ENCODE measurements around the gene SYNE1.

The SYNE1 gene

GRCh38 chr6:152261179-152261578 lies 376.0 kb downstream of the SYNE1 start:
- Histone ChIP-seq H3K9me3 (ENCODE audit: control insufficient read depth in 2 of 2, low read length in 2 of 2) (no peaks in the 10 kb centered on the region), H3K9ac (ENCODE audit: low read depth in 1 of 2, low read length in 2 of 2) (no peak overlapping the region), H3K4me3 (ENCODE audit: low read length in 2 of 2) (no peak overlapping the region), H3K27me3 (ENCODE audit: control insufficient read depth in 2 of 2, insufficient read depth in 2 of 2, low read length in 2 of 2) (no peaks in the 10 kb centered on the region), H3K27ac (ENCODE audit: low read depth in 2 of 2, low read length in 2 of 2) (no peak overlapping the region), H3K4me1 (ENCODE audit: control insufficient read depth in 2 of 2, insufficient read depth in 2 of 2, low read length in 2 of 2) (no peaks in the 10 kb centered on the region), H3K36me3 (ENCODE audit: control insufficient read depth in 2 of 2, insufficient read depth in 2 of 2, low read length in 2 of 2) (peaks cover 13 to 21% of the 10 kb centered on the region in 2 donors)

- no peak overlapping the region for H3K4me3 ChIP-seq (ENCODE audit: low read length in 2 of 2)
- no peak overlapping the region for H3K9ac ChIP-seq (ENCODE audit: low read depth in 1 of 2, low read length in 2 of 2)
- H3K9me3 ChIP-seq (ENCODE audit: control insufficient read depth in 2 of 2, low read length in 2 of 2) = no peaks in the 10 kb centered on the region
- no peak overlapping the region for H3K27ac ChIP-seq (ENCODE audit: low read depth in 2 of 2, low read length in 2 of 2)
- no peaks in the 10 kb centered on the region for H3K4me1 ChIP-seq (ENCODE audit: control insufficient read depth in 2 of 2, insufficient read depth in 2 of 2, low read length in 2 of 2)
- H3K27me3 ChIP-seq (ENCODE audit: control insufficient read depth in 2 of 2, insufficient read depth in 2 of 2, low read length in 2 of 2) = no peaks in the 10 kb centered on the region
- peaks cover 19 to 30% of the 10 kb centered on the region in 2 donors for H3K36me3 ChIP-seq (ENCODE audit: control insufficient read depth in 2 of 2, insufficient read depth in 2 of 2, low read length in 2 of 2)
Measured at GRCh38 chr6:152259234-152259633, 377.9 kb downstream of the SYNE1 start.

- Histone ChIP-seq H3K27ac (ENCODE audit: low read depth in 2 of 2, low read length in 2 of 2) (no peak overlapping the region), H3K9me3 (ENCODE audit: control insufficient read depth in 2 of 2, low read length in 2 of 2) (no peaks in the 10 kb centered on the region), H3K4me3 (ENCODE audit: low read length in 2 of 2) (no peak overlapping the region), H3K4me1 (ENCODE audit: control insufficient read depth in 2 of 2, insufficient read depth in 2 of 2, low read length in 2 of 2) (no peaks in the 10 kb centered on the region), H3K36me3 (ENCODE audit: control insufficient read depth in 2 of 2, insufficient read depth in 2 of 2, low read length in 2 of 2) (peaks cover 19 to 31% of the 10 kb centered on the region in 2 donors), H3K27me3 (ENCODE audit: control insufficient read depth in 2 of 2, insufficient read depth in 2 of 2, low read length in 2 of 2) (no peaks in the 10 kb centered on the region), H3K9ac (ENCODE audit: low read depth in 1 of 2, low read length in 2 of 2) (no peak overlapping the region)
Measured at GRCh38 chr6:152257581-152257980, 379.6 kb downstream of the SYNE1 start.

- peaks cover 5 to 15% of the 10 kb centered on the region in 2 donors for H3K36me3 ChIP-seq (ENCODE audit: control insufficient read depth in 2 of 2, insufficient read depth in 2 of 2, low read length in 2 of 2)
- H3K27ac ChIP-seq (ENCODE audit: low read depth in 2 of 2, low read length in 2 of 2) = no peak overlapping the region
- no peaks in the 10 kb centered on the region for H3K27me3 ChIP-seq (ENCODE audit: control insufficient read depth in 2 of 2, insufficient read depth in 2 of 2, low read length in 2 of 2)
- no peaks in the 10 kb centered on the region for H3K4me1 ChIP-seq (ENCODE audit: control insufficient read depth in 2 of 2, insufficient read depth in 2 of 2, low read length in 2 of 2)
- H3K9me3 ChIP-seq (ENCODE audit: control insufficient read depth in 2 of 2, low read length in 2 of 2) = no peaks in the 10 kb centered on the region
- no peak overlapping the region for H3K9ac ChIP-seq (ENCODE audit: low read depth in 1 of 2, low read length in 2 of 2)
- no peak overlapping the region for H3K4me3 ChIP-seq (ENCODE audit: low read length in 2 of 2)
Measured at GRCh38 chr6:152250127-152250526, 387.0 kb downstream of the SYNE1 start.

- Histone ChIP-seq H3K36me3 (ENCODE audit: control insufficient read depth in 2 of 2, insufficient read depth in 2 of 2, low read length in 2 of 2) (peaks cover 5 to 7% of the 10 kb centered on the region in 2 donors), H3K27me3 (ENCODE audit: control insufficient read depth in 2 of 2, insufficient read depth in 2 of 2, low read length in 2 of 2) (no peaks in the 10 kb centered on the region), H3K4me3 (ENCODE audit: low read length in 2 of 2) (no peak overlapping the region), H3K9ac (ENCODE audit: low read depth in 1 of 2, low read length in 2 of 2) (no peak overlapping the region), H3K4me1 (ENCODE audit: control insufficient read depth in 2 of 2, insufficient read depth in 2 of 2, low read length in 2 of 2) (no peaks in the 10 kb centered on the region), H3K9me3 (ENCODE audit: control insufficient read depth in 2 of 2, low read length in 2 of 2) (no peaks in the 10 kb centered on the region), H3K27ac (ENCODE audit: low read depth in 2 of 2, low read length in 2 of 2) (no peak overlapping the region)
Measured at GRCh38 chr6:152248980-152249379, 388.2 kb downstream of the SYNE1 start.

GRCh38 chr6:152246554-152247337 lies 390.4 kb downstream of the SYNE1 start:
- Histone ChIP-seq H3K4me3 (ENCODE audit: low read length in 2 of 2) (no peak overlapping the region), H3K4me1 (ENCODE audit: control insufficient read depth in 2 of 2, insufficient read depth in 2 of 2, low read length in 2 of 2) (no peaks in the 10 kb centered on the region), H3K36me3 (ENCODE audit: control insufficient read depth in 2 of 2, insufficient read depth in 2 of 2, low read length in 2 of 2) (peaks cover 9 to 12% of the 10 kb centered on the region in 2 donors), H3K27ac (ENCODE audit: low read depth in 2 of 2, low read length in 2 of 2) (no peak overlapping the region), H3K9me3 (ENCODE audit: control insufficient read depth in 2 of 2, low read length in 2 of 2) (no peaks in the 10 kb centered on the region), H3K9ac (ENCODE audit: low read depth in 1 of 2, low read length in 2 of 2) (no peak overlapping the region), H3K27me3 (ENCODE audit: control insufficient read depth in 2 of 2, insufficient read depth in 2 of 2, low read length in 2 of 2) (no peaks in the 10 kb centered on the region)

- H3K36me3 ChIP-seq (ENCODE audit: control insufficient read depth in 2 of 2, insufficient read depth in 2 of 2, low read length in 2 of 2) = peaks cover 15 to 21% of the 10 kb centered on the region in 2 donors
- no peaks in the 10 kb centered on the region for H3K4me1 ChIP-seq (ENCODE audit: control insufficient read depth in 2 of 2, insufficient read depth in 2 of 2, low read length in 2 of 2)
- H3K27me3 ChIP-seq (ENCODE audit: control insufficient read depth in 2 of 2, insufficient read depth in 2 of 2, low read length in 2 of 2) = no peaks in the 10 kb centered on the region
- H3K27ac ChIP-seq (ENCODE audit: low read depth in 2 of 2, low read length in 2 of 2) = peak overlapping the region in 1 of 2 donors; percentile 8
- no peaks in the 10 kb centered on the region for H3K9me3 ChIP-seq (ENCODE audit: control insufficient read depth in 2 of 2, low read length in 2 of 2)
- H3K4me3 ChIP-seq (ENCODE audit: low read length in 2 of 2) = no peak overlapping the region
- H3K9ac ChIP-seq (ENCODE audit: low read depth in 1 of 2, low read length in 2 of 2) = no peak overlapping the region
Measured at GRCh38 chr6:152244998-152245630, 392.0 kb downstream of the SYNE1 start.

GRCh38 chr6:152241013-152241766 lies 396.0 kb downstream of the SYNE1 start:
- Histone ChIP-seq H3K9ac (ENCODE audit: low read depth in 1 of 2, low read length in 2 of 2) (no peak overlapping the region), H3K4me1 (ENCODE audit: control insufficient read depth in 2 of 2, insufficient read depth in 2 of 2, low read length in 2 of 2) (no peaks in the 10 kb centered on the region), H3K9me3 (ENCODE audit: control insufficient read depth in 2 of 2, low read length in 2 of 2) (no peaks in the 10 kb centered on the region), H3K4me3 (ENCODE audit: low read length in 2 of 2) (no peak overlapping the region), H3K27ac (ENCODE audit: low read depth in 2 of 2, low read length in 2 of 2) (no peak overlapping the region), H3K27me3 (ENCODE audit: control insufficient read depth in 2 of 2, insufficient read depth in 2 of 2, low read length in 2 of 2) (no peaks in the 10 kb centered on the region), H3K36me3 (ENCODE audit: control insufficient read depth in 2 of 2, insufficient read depth in 2 of 2, low read length in 2 of 2) (peaks cover 21 to 29% of the 10 kb centered on the region in 2 donors)

GRCh38 chr6:152240436-152240835 lies 396.7 kb downstream of the SYNE1 start:
- H3K36me3 ChIP-seq (ENCODE audit: control insufficient read depth in 2 of 2, insufficient read depth in 2 of 2, low read length in 2 of 2) = peaks cover 21 to 29% of the 10 kb centered on the region in 2 donors

More at GRCh38 chr6:152240436-152240835, 396.7 kb downstream of the SYNE1 start:
- Histone ChIP-seq H3K9ac (ENCODE audit: low read depth in 1 of 2, low read length in 2 of 2) (no peak overlapping the region), H3K4me1 (ENCODE audit: control insufficient read depth in 2 of 2, insufficient read depth in 2 of 2, low read length in 2 of 2) (no peaks in the 10 kb centered on the region), H3K27me3 (ENCODE audit: control insufficient read depth in 2 of 2, insufficient read depth in 2 of 2, low read length in 2 of 2) (no peaks in the 10 kb centered on the region), H3K9me3 (ENCODE audit: control insufficient read depth in 2 of 2, low read length in 2 of 2) (no peaks in the 10 kb centered on the region), H3K27ac (ENCODE audit: low read depth in 2 of 2, low read length in 2 of 2) (no peak overlapping the region), H3K4me3 (ENCODE audit: low read length in 2 of 2) (no peak overlapping the region)
